ENCODE data around the gene COG5.

The COG5 gene

DNA sequence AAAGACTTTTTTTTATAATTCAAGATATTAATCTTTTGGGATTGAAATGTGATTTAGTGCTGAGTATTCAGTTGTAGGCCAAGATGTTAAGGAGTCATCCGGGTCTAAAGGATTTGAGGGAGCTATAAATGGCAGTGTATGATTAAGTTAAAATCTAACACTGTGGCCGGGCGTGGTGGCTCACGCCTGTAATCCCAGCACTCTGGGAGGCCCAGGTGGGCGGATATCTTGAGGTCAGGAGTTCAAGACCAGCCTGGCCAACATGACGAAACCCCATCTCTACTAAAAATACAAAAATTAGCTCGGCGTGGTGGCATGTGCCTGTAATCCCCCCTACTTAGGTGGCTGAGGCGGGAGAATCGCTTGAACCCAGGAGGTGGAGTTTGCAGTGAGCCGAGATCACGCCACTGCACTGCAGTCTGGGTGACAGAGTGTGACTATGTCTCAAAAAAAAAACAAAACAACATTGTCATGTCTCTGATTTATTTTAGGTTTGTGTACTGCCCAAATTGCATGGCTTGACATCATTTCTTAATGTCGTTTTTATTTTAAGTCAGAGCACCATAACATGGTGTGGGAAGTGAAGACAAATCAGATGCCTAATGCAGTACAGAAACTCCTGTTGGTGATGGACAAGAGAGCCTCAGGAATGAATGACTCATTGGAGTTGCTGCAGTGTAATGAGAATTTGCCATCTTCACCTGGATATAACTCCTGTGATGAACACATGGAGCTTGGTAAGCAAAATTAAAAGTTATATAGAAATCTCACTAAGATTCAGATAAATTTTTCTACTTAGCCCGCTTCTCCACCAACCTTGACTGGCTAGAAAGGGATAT, 384.2 kb downstream of the COG5 start:
- no peaks in the 10 kb centered on the region for H3K27me3 Mint-ChIP-seq
- peaks cover 20% of the 10 kb centered on the region for H3K36me3 Mint-ChIP-seq (ENCODE audit: low read depth)
- peaks cover 63% of the 10 kb centered on the region for H3K4me1 Mint-ChIP-seq
- peak; percentile 64 for ATAC-seq
- H3K4me3 Mint-ChIP-seq = peak overlapping the region; percentile 44
- peak; percentile 34 for DNase-seq
- peak overlapping the region; percentile 94 for H3K27ac Mint-ChIP-seq
- H3K9me3 Mint-ChIP-seq = no peaks in the 10 kb centered on the region

DNA sequence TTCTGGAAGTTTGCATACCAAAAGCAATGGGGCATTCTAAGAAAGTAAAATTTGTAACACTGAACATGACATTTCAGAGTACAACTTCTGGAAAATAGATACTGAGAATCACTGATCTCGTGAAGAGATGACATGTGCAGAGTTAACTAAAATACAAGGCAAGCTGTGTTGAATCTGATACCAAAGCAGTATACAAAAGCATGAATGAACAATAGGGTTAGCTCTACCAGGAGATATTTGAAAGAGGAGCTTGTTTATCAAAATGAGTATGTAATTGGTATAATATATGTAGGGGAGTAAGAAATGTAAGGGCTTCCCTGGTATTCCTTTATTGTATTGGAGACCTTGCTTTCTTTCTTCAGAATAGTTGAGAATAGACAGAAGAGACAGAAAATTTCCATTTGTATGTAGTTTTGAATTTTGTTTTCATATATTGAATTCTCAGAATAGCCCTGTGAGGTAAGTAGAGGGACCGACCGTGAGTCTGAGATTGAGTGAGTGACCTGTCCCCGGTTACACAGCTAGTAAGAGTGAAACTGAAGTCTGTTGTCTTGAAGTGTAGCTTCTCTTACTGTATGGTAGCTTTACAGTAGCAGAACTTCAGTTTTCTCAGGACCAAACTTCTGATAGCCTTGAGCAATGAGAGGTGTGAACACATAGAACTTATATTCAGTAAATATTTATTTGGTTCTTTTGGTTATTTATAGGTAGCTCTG, 389.9 kb downstream of the COG5 start:
- H3K4me1 Mint-ChIP-seq = peaks cover 72% of the 10 kb centered on the region
- ATAC-seq (peak; percentile 34), DNase-seq (no peak)
- no peaks in the 10 kb centered on the region for H3K9me3 Mint-ChIP-seq
- H3K4me3 Mint-ChIP-seq = peak overlapping the region; percentile 53
- peaks cover 2% of the 10 kb centered on the region for H3K36me3 Mint-ChIP-seq (ENCODE audit: low read depth)
- peak overlapping the region; percentile 65 for H3K27ac Mint-ChIP-seq
- H3K27me3 Mint-ChIP-seq = peaks cover 2% of the 10 kb centered on the region

DNA sequence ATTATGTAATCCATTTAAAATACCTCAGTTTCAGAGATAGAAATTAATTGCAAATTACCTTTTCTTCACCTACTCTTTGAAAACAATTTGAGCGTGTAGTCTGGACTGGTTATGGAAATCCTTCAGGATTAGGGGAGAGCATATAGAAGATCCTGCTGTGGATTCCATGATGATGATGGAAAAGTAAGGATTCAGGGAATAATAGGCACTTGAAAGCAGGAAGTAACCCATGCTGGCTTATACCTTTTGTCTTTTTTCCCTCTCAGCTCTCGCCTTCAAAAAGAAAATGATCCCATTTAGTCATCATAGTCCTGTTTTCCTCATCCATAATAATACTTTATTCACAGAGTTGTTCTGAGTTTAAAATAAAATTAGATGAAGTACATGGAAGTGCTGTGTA, 390.5 kb downstream of the COG5 start:
- H3K27me3 Mint-ChIP-seq = peaks cover 2% of the 10 kb centered on the region
- peak overlapping the region; percentile 53 for H3K4me3 Mint-ChIP-seq
- peaks cover 75% of the 10 kb centered on the region for H3K4me1 Mint-ChIP-seq
- H3K9me3 Mint-ChIP-seq = no peaks in the 10 kb centered on the region
- peaks cover 2% of the 10 kb centered on the region for H3K36me3 Mint-ChIP-seq (ENCODE audit: low read depth)
- no peak for DNase-seq
- peak overlapping the region; percentile 65 for H3K27ac Mint-ChIP-seq
- ATAC-seq = no peak

- peak overlapping the region; percentile 32 for H3K4me3 Mint-ChIP-seq
- peaks cover 2% of the 10 kb centered on the region for H3K36me3 Mint-ChIP-seq (ENCODE audit: low read depth)
- DNase-seq (no peak), ATAC-seq (no peak)
- H3K27me3 Mint-ChIP-seq = peaks cover 2% of the 10 kb centered on the region
- H3K9me3 Mint-ChIP-seq = no peaks in the 10 kb centered on the region
- H3K4me1 Mint-ChIP-seq = peaks cover 73% of the 10 kb centered on the region
- H3K27ac Mint-ChIP-seq = peak overlapping the region; percentile 65
These were observed 391.3 kb downstream of the COG5 start for GRCh38 chr7:107172276-107173032.

DNA sequence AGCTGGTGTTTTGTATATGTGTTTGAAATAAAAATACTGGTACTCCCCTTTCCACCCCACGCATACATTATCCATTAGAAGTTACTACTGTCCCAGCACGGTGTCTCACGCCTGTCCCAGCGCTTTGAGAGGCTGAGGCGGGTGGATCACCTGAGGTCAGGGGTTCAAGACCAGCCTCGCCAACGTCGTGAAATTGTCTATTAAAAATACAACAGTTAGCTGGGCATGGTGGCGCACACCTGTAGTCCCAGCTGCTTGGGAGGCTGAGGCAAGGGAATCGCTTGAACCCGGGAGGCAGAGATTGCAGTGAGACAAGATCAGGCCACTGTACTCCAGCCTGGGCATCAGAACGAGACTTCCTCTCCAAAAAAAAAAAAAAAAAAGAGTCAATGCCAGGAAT, 392.2 kb downstream of the COG5 start:
- peaks cover 71% of the 10 kb centered on the region for H3K4me1 Mint-ChIP-seq
- no peak for ATAC-seq
- peak overlapping the region; percentile 49 for H3K4me3 Mint-ChIP-seq
- peaks cover 2% of the 10 kb centered on the region for H3K36me3 Mint-ChIP-seq (ENCODE audit: low read depth)
- H3K27ac Mint-ChIP-seq = peak overlapping the region; percentile 54
- no peak for DNase-seq
- H3K27me3 Mint-ChIP-seq = peaks cover 2% of the 10 kb centered on the region
- no peaks in the 10 kb centered on the region for H3K9me3 Mint-ChIP-seq

DNA sequence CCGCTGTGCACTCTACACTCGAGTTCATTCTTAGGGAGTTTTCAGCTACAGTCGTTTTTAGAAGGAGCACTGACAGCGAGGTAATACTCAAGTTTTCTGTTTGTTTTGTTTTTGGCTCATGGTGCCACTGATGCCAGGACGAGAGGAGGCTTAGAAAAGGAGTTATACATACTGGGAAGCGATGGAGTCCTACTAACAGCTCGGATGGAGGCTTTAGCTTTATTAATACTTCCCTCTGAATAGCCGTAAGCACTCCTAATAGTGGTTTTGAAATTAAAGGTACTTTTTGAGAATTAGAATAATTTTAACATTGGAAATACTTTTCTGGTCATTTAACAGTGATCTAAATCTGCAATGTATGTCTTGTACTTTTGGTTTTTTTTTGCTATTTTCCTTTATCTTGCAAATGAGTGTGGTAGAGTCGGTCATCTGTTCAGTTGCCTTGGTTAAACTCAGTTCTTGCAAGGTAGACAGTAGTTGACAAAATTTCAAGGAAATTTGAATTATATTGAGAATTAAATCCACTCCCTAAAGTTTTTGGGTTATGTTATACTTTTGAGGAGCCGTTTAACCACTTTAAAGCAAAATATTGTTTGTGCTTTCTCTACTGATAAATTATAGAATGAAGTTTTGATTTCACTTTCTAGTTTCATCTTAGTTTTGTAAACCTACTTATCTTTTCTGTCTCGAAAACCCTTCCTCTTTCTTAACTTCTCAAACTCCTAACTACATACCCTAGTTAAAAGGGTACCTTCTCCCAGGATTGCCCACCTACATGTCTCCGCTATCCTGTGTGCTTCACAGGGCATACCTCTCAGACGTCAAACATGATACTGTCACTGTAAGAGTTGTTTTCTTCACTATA, 393.4 kb downstream of the COG5 start:
- no peak for DNase-seq
- no peak for ATAC-seq
- peaks cover 2% of the 10 kb centered on the region for H3K36me3 Mint-ChIP-seq (ENCODE audit: low read depth)
- H3K27ac Mint-ChIP-seq = peak overlapping the region; percentile 99
- no peaks in the 10 kb centered on the region for H3K9me3 Mint-ChIP-seq
- H3K4me1 Mint-ChIP-seq = peaks cover 67% of the 10 kb centered on the region
- peaks cover 2% of the 10 kb centered on the region for H3K27me3 Mint-ChIP-seq
- H3K4me3 Mint-ChIP-seq = peak overlapping the region; percentile 98

- peak; percentile 41 for ATAC-seq
- Mint-ChIP-seq H3K9me3 (no peaks in the 10 kb centered on the region), H3K4me3 (peak overlapping the region; percentile 98), H3K4me1 (peaks cover 58% of the 10 kb centered on the region), H3K27me3 (peaks cover 4% of the 10 kb centered on the region), H3K36me3 (ENCODE audit: low read depth) (peaks cover 2% of the 10 kb centered on the region), H3K27ac (peak overlapping the region; percentile 99)
- peak; percentile 93 for DNase-seq
These were observed 394.3 kb downstream of the COG5 start for GRCh38 chr7:107169120-107170050.

DNA sequence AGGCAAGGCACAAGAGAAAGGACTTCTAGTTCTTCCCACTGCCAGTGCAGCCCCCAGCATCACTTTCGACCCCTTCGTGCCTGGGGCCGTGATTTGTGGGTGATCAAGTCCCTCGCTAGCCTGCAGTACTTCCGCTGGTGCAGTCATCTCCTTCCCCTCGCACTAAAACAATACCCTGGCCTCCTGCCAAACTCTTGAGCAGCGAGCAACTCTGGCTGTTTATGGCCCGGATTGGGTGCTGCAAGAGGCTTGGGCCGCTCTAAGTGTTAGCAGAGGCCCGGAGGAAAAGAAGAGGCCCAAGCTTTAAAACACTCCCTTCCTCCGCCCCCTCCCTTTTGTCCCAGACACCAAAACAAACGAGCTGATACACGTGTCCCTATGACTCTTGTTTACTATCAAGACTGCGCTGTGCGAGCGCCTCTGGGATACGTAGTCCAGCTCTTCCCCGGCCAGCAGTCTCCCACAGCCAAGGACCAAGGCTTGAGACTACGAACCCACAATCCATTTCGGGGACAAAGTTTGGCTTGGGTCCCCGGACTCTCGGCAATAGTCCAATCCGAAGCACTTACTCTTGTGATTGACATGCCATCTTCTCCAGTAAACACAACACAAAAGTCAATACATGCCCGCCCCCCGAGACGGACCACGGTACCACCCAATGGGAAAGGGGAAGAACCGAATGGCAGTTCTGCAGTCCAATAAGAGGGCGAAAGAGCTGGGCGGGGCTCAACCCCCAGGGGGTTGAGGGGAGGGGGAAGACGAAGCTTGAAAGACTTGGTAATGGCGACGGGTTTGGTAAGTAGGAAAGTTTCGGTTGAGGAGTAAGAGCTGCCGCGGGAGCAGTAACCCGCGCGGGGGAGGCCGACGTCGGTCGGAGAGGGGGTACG, 395.2 kb downstream of the COG5 start, which contains the start of gene HBP1:
TSS of gene HBP1 (plus strand) at position 771 of the 887 bp plus-strand sequence. CDS start 10,891 bp downstream, outside the sequence.
- DNase-seq (peak; percentile 95), ATAC-seq (peak; percentile 90)
- H3K27ac Mint-ChIP-seq = peak within 1 kb of the TSS; percentile 99
- no peaks in the 10 kb centered on the region for H3K9me3 Mint-ChIP-seq
- H3K4me3 Mint-ChIP-seq = peak within 1 kb of the TSS; percentile 98
- H3K4me1 Mint-ChIP-seq = peaks cover 51% of the 10 kb centered on the region
- H3K36me3 Mint-ChIP-seq (ENCODE audit: low read depth) = peaks cover 2% of the 10 kb centered on the region
- peaks cover 6% of the 10 kb centered on the region for H3K27me3 Mint-ChIP-seq

DNA sequence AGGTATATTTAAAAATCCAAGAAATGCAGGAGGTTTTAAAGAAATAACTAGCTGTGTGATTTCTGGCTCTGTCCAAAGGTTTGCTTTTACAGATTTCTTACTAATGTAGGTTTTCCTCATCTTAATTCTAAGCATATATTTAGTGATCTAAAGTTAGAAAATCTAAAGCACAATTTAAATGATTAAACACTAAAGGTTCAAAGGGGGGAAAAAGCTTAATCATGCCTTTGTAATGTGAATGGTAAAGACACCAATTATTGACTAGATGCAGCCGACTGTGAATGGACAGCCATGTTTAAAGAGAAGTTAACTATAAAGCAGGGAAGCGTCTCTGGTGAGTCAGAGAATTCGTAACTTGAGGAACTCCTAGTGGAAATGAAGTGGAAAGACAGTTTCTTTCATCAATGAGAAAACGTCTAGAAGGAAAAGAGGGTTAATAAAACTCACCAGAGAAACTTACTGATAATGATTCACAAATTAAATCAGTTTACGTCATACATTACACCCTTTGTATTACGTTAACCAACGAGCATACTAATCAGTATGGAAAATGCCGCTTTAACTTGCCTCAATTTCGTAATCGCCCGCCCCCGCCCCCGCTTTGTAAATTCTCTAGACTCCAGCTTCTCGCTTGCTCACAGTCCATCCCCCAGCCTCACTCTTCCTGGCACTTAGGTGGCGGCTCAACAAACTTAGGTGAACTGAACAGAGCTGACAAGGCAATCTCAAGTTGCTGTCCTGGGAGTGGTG, 396.1 kb downstream of the COG5 start:
- Mint-ChIP-seq H3K36me3 (ENCODE audit: low read depth) (peaks cover 2% of the 10 kb centered on the region), H3K4me1 (peaks cover 43% of the 10 kb centered on the region), H3K4me3 (peak overlapping the region; percentile 98), H3K9me3 (no peaks in the 10 kb centered on the region), H3K27me3 (peaks cover 6% of the 10 kb centered on the region), H3K27ac (peak overlapping the region; percentile 99)
- ATAC-seq = peak; percentile 1
- DNase-seq = no peak

- peak overlapping the region; percentile 99 for H3K27ac Mint-ChIP-seq
- peaks cover 6% of the 10 kb centered on the region for H3K27me3 Mint-ChIP-seq
- no peak for DNase-seq
- ATAC-seq = no peak
- no peaks in the 10 kb centered on the region for H3K36me3 Mint-ChIP-seq (ENCODE audit: low read depth)
- no peaks in the 10 kb centered on the region for H3K9me3 Mint-ChIP-seq
- H3K4me1 Mint-ChIP-seq = peaks cover 38% of the 10 kb centered on the region
- peak overlapping the region; percentile 98 for H3K4me3 Mint-ChIP-seq
These were observed 396.8 kb downstream of the COG5 start for GRCh38 chr7:107166736-107167426.

DNA sequence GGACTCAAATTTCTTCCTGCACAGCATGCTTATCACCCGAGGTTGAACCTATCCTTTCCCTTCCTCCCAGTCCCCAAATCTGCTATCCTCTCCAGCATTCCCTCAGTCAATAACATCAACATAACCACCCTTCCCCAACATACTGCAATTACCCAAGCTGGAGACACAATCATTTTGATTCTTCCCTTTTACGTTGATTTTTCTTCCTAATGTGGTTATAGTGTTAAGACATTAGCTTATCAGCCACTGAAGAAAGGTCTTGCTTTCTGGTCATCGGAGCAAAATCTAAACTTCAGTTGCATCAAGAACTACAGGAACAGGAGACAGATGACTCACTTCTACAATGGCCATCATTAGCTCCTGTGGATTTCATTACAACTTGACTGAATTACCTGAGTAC, 398.4 kb downstream of the COG5 start:
- H3K4me3 Mint-ChIP-seq = no peak overlapping the region
- peaks cover 6% of the 10 kb centered on the region for H3K27me3 Mint-ChIP-seq
- H3K9me3 Mint-ChIP-seq = no peaks in the 10 kb centered on the region
- ATAC-seq (no peak), DNase-seq (no peak)
- no peaks in the 10 kb centered on the region for H3K36me3 Mint-ChIP-seq (ENCODE audit: low read depth)
- no peak overlapping the region for H3K27ac Mint-ChIP-seq
- peaks cover 31% of the 10 kb centered on the region for H3K4me1 Mint-ChIP-seq

All from activated naive CD8-positive, alpha-beta T cell treated with anti-CD3 and anti-CD28 coated beads, Interleukin-2, amount 50 U/mL, for 24 hours (primary cell).